Endothelial cell of umbilical vein (primary cell): ENCODE data around the gene UVRAG. TPM values are rescaled to one million over a fixed set of nuclear protein-coding genes. Genes with fewer than 3 reads are reported as not detected.

Source experiments
- BruUV-seq: library from RNA; stranded (reverse); fragments of 400-500 nt; replicated peaks from 2 replicates; lab custom pipeline; 2021; lab: Mats Ljungman, UMichigan
- CTCF ChIA-PET: fragments of 300-600, 350-600 bp; sonication (Branson Sonifier 250); formaldehyde crosslinking; loops from one replicate; lab custom pipeline; 2021; ENCODE audit warnings: antibody characterized with exemption, inconsistent platforms; lab: Charles Lee
- POLR2A ChIA-PET: fragments of 300-600, 350-600 bp; sonication (Branson Sonifier 250); formaldehyde crosslinking; loops from one replicate; lab custom pipeline; 2021; ENCODE audit warnings: antibody characterized with exemption, inconsistent platforms; lab: Charles Lee
- DNase-seq: peaks from one replicate; pipeline ENCODE4 v3.0.0-alpha.2; 2011; ENCODE audit warnings: low read depth, low spot score
- FAIRE-seq: peaks from 2 replicates; lab custom pipeline; 2011; peaks lifted over from hg19 to GRCh38; lab: Jason Lieb, UNC
- H2AFZ ChIP-seq: 2 replicates; pipeline ENCODE4 v1.6.0; 2012; ENCODE audit warnings: low read depth, low read length, control low read depth, inconsistent platforms
- H3K27ac ChIP-seq: 2 replicates; pipeline ENCODE4 v1.5.1; 2011; ENCODE audit warnings: low read depth, mild to moderate bottlenecking, control low read depth, low read length, moderate library complexity; ENCODE audit not compliant: insufficient read depth
- H3K27me3 ChIP-seq, 2 experiments: 2 replicates each; pipeline versions ENCODE4 v1.6.0 to v1.6.1; 2011; ENCODE audit warnings: low read length in 2 of 2, mixed read lengths in 1 of 2; ENCODE audit not compliant: control insufficient read depth in 2 of 2, insufficient read depth in 2 of 2
- H3K36me3 ChIP-seq, 2 experiments: 2 replicates in 1 of 2; 3 replicates in 1 of 2; pipeline ENCODE4 v1.5.1; 2011; ENCODE audit warnings: low read length in 2 of 2, mild to moderate bottlenecking in 1 of 2, moderate library complexity in 1 of 2; ENCODE audit not compliant: control insufficient read depth in 2 of 2, insufficient read depth in 2 of 2; ENCODE audit errors: extremely low read depth in 1 of 2
- H3K4me1 ChIP-seq: 3 replicates; pipeline ENCODE4 v1.5.1; 2011; ENCODE audit warnings: mild to moderate bottlenecking, low read length; ENCODE audit not compliant: control insufficient read depth, insufficient read depth; ENCODE audit errors: extremely low read depth
- H3K4me2 ChIP-seq: 2 replicates; pipeline ENCODE4 v1.6.1; 2011; ENCODE audit warnings: low read length, control low read depth, mixed read lengths; ENCODE audit not compliant: insufficient read depth
- H3K4me3 ChIP-seq, 3 experiments: fragments of 200-600 bp in 1 of 3; sonication (generic), shearing (Covaris generic) in 1 of 3; replicated peaks in 1 of 3; 2 replicates each; pipeline ENCODE4 v1.5.1; 2011 to 2016; ENCODE audit warnings: control low read depth in 3 of 3, low read length in 3 of 3, mild to moderate bottlenecking in 2 of 3, inconsistent platforms in 1 of 3, low read depth in 1 of 3, moderate library complexity in 1 of 3; ENCODE audit not compliant: insufficient read depth in 1 of 3
- H3K79me2 ChIP-seq: 2 replicates; pipeline ENCODE4 v1.6.0; 2012; ENCODE audit warnings: low read length, inconsistent platforms; ENCODE audit not compliant: control insufficient read depth, insufficient read depth
- H3K9ac ChIP-seq: replicated peaks from 2 replicates; pipeline ENCODE3; 2011; ENCODE audit warnings: low read length, control low read depth; ENCODE audit not compliant: insufficient read depth; ENCODE audit errors: extremely low read depth
- H3K9me1 ChIP-seq: replicated peaks from 3 replicates; pipeline ENCODE4 v1.6.0; 2011; ENCODE audit warnings: mild to moderate bottlenecking, low read length; ENCODE audit not compliant: control insufficient read depth, insufficient read depth; ENCODE audit errors: extremely low read depth
- H3K9me3 ChIP-seq: replicated peaks from 2 replicates; pipeline ENCODE4 v1.5.1; 2012; ENCODE audit warnings: low read length, inconsistent platforms; ENCODE audit not compliant: control insufficient read depth, insufficient read depth
- H4K20me1 ChIP-seq: replicated peaks from 2 replicates; pipeline ENCODE3; 2011; ENCODE audit warnings: mild to moderate bottlenecking, low read length; ENCODE audit not compliant: control insufficient read depth, insufficient read depth; ENCODE audit errors: extremely low read depth
- CTCF ChIP-seq, 2 donors: IDR thresholded peaks; 1 replicate in 1 of 2; 2 replicates in 1 of 2; pipeline ENCODE4 v1.5.1; 2011; ENCODE audit warnings: low read length in 2 of 2, mild to moderate bottlenecking in 2 of 2, moderate library complexity in 2 of 2, control low read depth in 1 of 2, inconsistent platforms in 1 of 2, low read depth in 1 of 2; ENCODE audit not compliant: insufficient read depth in 1 of 2; ENCODE audit errors: extremely low read depth in 1 of 2
- EZH2 ChIP-seq: IDR thresholded peaks from 2 replicates; pipeline ENCODE4 v1.6.1; 2012; ENCODE audit warnings: borderline replicate concordance, low read depth, mild to moderate bottlenecking, moderate library complexity, low read length, inconsistent platforms; ENCODE audit not compliant: severe bottlenecking
- FOS ChIP-seq: IDR thresholded peaks from 2 replicates; pipeline ENCODE4 v1.6.1; 2011; ENCODE audit warnings: mild to moderate bottlenecking, low read length, moderate library complexity, borderline replicate concordance; ENCODE audit not compliant: insufficient read depth
- GATA2 ChIP-seq: IDR thresholded peaks from 2 replicates; pipeline ENCODE4 v1.7.0; 2011; ENCODE audit warnings: low read depth, mild to moderate bottlenecking, moderate library complexity, mixed read lengths, low read length; ENCODE audit not compliant: insufficient read length, insufficient read depth
- JUN ChIP-seq: IDR thresholded peaks from 2 replicates; pipeline ENCODE4 v1.6.1; 2011; ENCODE audit warnings: borderline replicate concordance, low read depth; ENCODE audit not compliant: insufficient read length, insufficient read depth
- MAX ChIP-seq: IDR thresholded peaks from 2 replicates; pipeline ENCODE4 v1.6.1; 2011; ENCODE audit not compliant: insufficient read depth, insufficient read length
- MYC ChIP-seq: IDR thresholded peaks from one replicate; pipeline ENCODE4 v1.6.1; 2011; ENCODE audit warnings: mild to moderate bottlenecking, low read depth, low read length
- POLR2A ChIP-seq: IDR thresholded peaks from 2 replicates; pipeline ENCODE4 v1.6.1; 2012; ENCODE audit warnings: low read depth, mild to moderate bottlenecking, control low read depth, low read length
- POLR2AphosphoS5 ChIP-seq: IDR thresholded peaks from 2 replicates; pipeline ENCODE4 v1.6.1; 2012; ENCODE audit warnings: low read depth, mild to moderate bottlenecking, control low read depth, low read length, moderate library complexity; ENCODE audit not compliant: insufficient read depth
- dilution Hi-C: fragments of 300-500 bp; cut with MboI; formaldehyde crosslinking; loops from one replicate; pipeline ENCODE4 v1.15.0; 2019; ENCODE audit warnings: low sequenced_read_pairs; ENCODE audit not compliant: extremely low pct_ligation_motif_present
- intact Hi-C: fragments of 100-400 bp; cut with micrococcal nuclease; formaldehyde crosslinking; loops from one replicate; pipeline ENCODE4 v1.10.0; 2022
- polyA plus RNA-seq, 4 experiments: library from polyadenylated mRNA; depleted of rRNA in 3 of 4; stranded (reverse) in 3 of 4; unstranded in 1 of 4; fragments of >200 nt; gene quantifications; 2 replicates each; pipeline versions ENCODE4 v1.2.1 to v1.2.3, GENCODE V29; 2011 to 2012; ENCODE audit warnings: missing spikeins in 1 of 4
- total RNA-seq: library from RNA; stranded (reverse); gene quantifications from 2 replicates; pipeline ENCODE4 v1.2.3, GENCODE V29; 2021

UVRAG gene
- total and polyA plus RNA-seq, 2 donors (not counting 3 experiments of a cell fraction or from before 2014, with no cell fraction given): 21.2 to 65.6 TPM

- no peak overlapping the region for H3K9ac ChIP-seq
- H3K27me3 ChIP-seq: no peaks in the 10 kb centered on the region
- CTCF ChIA-PET: interaction anchor here (0.6 to 1.8 kb wide), 2 partner anchors 18 to 19 kb away, joined by 3 to 4 read pairs; no protein-coding TSS in a partner anchor
- no peaks in the 10 kb centered on the region for H4K20me1 ChIP-seq
- H3K36me3 ChIP-seq: no peaks in the 10 kb centered on the region
- H3K79me2 ChIP-seq: no peaks in the 10 kb centered on the region
- no peak for TF ChIP-seq GATA2
- TF ChIP-seq POLR2A: no peak
- no peak for TF ChIP-seq MAX
- TF ChIP-seq CTCF (IDR thresholded peaks at IDR 0.05; ENCODE audit: extremely low read depth in 1 of 2, insufficient read depth in 1 of 2, low read depth in 1 of 2, low read length in 2 of 2): no peak
- TF ChIP-seq MYC: no peak
- no peak for TF ChIP-seq EZH2
- no peak for TF ChIP-seq POLR2AphosphoS5
- no peak for TF ChIP-seq FOS
- no peak for TF ChIP-seq JUN
- no peak overlapping the region for H3K27ac ChIP-seq
- H3K4me3 ChIP-seq: no peak overlapping the region
- no peak for DNase-seq
- no peak for FAIRE-seq
- H2AFZ ChIP-seq: no peak overlapping the region
- no TSS peak for BruUV-seq
- no peak overlapping the region for H3K4me2 ChIP-seq
- no peaks in the 10 kb centered on the region for H3K9me1 ChIP-seq
- dilution Hi-C loops: no loop called here
- POLR2A ChIA-PET: no interaction called here
- no peaks in the 10 kb centered on the region for H3K4me1 ChIP-seq
- intact Hi-C loops: no loop called here
- no peaks in the 10 kb centered on the region for H3K9me3 ChIP-seq
Observed at GRCh38 chr11:76189682-76190081, 374.7 kb downstream of the UVRAG start.
